GM20431 (cell line): ENCODE results near the gene E2F6.

Experiments
- in situ Hi-C: fragments of 300-500 bp; cut with MseI, MboI; formaldehyde crosslinking; loops from one replicate; pipeline ENCODE4 v1.15.0; 2020; ENCODE audit warnings: low sequenced_read_pairs; ENCODE audit not compliant: unreplicated experiment

Gene E2F6

GRCh38 chr2:11398750-11399437, 67.1 kb downstream of the E2F6 start:
- in situ Hi-C loops = no loop called here

- in situ Hi-C loops = no loop called here
Measured at GRCh38 chr2:11397513-11397912, 68.4 kb downstream of the E2F6 start.

- in situ Hi-C loops = no loop called here
Measured at GRCh38 chr2:11396467-11397445, 69.2 kb downstream of the E2F6 start.

- in situ Hi-C loops = no loop called here
Measured at GRCh38 chr2:11396021-11396420, 69.9 kb downstream of the E2F6 start.

- in situ Hi-C loops = no loop called here
Measured at GRCh38 chr2:11395389-11395788, 70.6 kb downstream of the E2F6 start.
